ENCODE data around the gene WDCP.
"Not testable (repeated sequence)": the region's sequence is repeated elsewhere in the genome, so short reads cannot be mapped to it uniquely, and the experiment has no call there.

The WDCP gene

GRCh38 chr2:24046930-24047702 lies at the start of gene WDCP:
WDCP (minus strand) TSS chr2:24047391; CDS start chr2:24039494, 7,897 bp downstream.
- DNase-seq, result peak; percentile 94

- not testable (repeated sequence) for DNase-seq
Observed at GRCh38 chr2:24095171-24095677, 48.0 kb upstream of the WDCP start.

- not testable (repeated sequence) for DNase-seq
Observed at GRCh38 chr2:24093270-24093669, 46.1 kb upstream of the WDCP start.

GRCh38 chr2:24088821-24089359 lies 41.7 kb upstream of the WDCP start:
- no peak for DNase-seq

- DNase-seq, result no peak
Observed at GRCh38 chr2:24087032-24087431, 39.8 kb upstream of the WDCP start.

- no peak for DNase-seq
Observed at GRCh38 chr2:24086241-24086640, 39.0 kb upstream of the WDCP start.

- no peak for DNase-seq
Observed at GRCh38 chr2:24085200-24085489, 38.0 kb upstream of the WDCP start.

GRCh38 chr2:24084386-24085199 lies 37.4 kb upstream of the WDCP start, which contains the start of gene TP53I3:
TP53I3 (minus strand) TSS chr2:24084834; CDS start chr2:24084326, 508 bp downstream.
- peak; percentile 83 for DNase-seq

- DNase-seq, result peak; percentile 78
Observed at GRCh38 chr2:24083567-24084385, 36.6 kb upstream of the WDCP start.

- DNase-seq, result no peak
Observed at GRCh38 chr2:24082787-24083566, 35.8 kb upstream of the WDCP start.

- DNase-seq, result no peak
Observed at GRCh38 chr2:24080701-24081100, 33.5 kb upstream of the WDCP start.

- DNase-seq, result no peak
Observed at GRCh38 chr2:24077879-24078278, 30.7 kb upstream of the WDCP start.

- DNase-seq, result no peak
Observed at GRCh38 chr2:24077535-24077877, 30.3 kb upstream of the WDCP start.

- no peak for DNase-seq
Observed at GRCh38 chr2:24076849-24077534, 29.8 kb upstream of the WDCP start.

GRCh38 chr2:24075915-24076848 lies 29.0 kb upstream of the WDCP start, which contains the start of gene SF3B6:
SF3B6 (minus strand) TSS chr2:24076326; CDS start chr2:24076229, 97 bp downstream.
- peak; percentile 99 for DNase-seq

- no peak for DNase-seq
Observed at GRCh38 chr2:24075259-24075658, 28.1 kb upstream of the WDCP start.

GRCh38 chr2:24073816-24074215 lies 26.6 kb upstream of the WDCP start:
- no peak for DNase-seq

- no peak for DNase-seq
Observed at GRCh38 chr2:24072259-24072658, 25.1 kb upstream of the WDCP start.

- no peak for DNase-seq
Observed at GRCh38 chr2:24065341-24065740, 18.1 kb upstream of the WDCP start.
